Left renal cortex interstitium (tissue), 4 donors: ENCODE results near the gene MRPS16. TPM values are rescaled to one million over a fixed set of nuclear protein-coding genes. Genes with fewer than 3 reads are reported as not detected.

ENCODE experiments used
- DNase-seq, 4 donors: peaks; one replicate each; pipeline ENCODE4 v3.0.0-alpha.2; 2013; ENCODE audit warnings: low read depth in 4 of 4, low spot score in 2 of 4, missing footprints in 1 of 4
- polyA plus RNA-seq, 4 donors: library from polyadenylated mRNA; unstranded; fragments of 120-200 nt; gene quantifications; one replicate each; pipeline ENCODE4 v1.2.1, GENCODE V29; 2013; ENCODE audit not compliant: insufficient read length in 4 of 4

The MRPS16 gene
- polyA plus RNA-seq, 4 donors = 77.4 to 96.8 (median 86.0) TPM

- DNase-seq = no peak
Observed at GRCh38 chr10:73244866-73245477, 7.5 kb downstream of the MRPS16 start.

GRCh38 chr10:73239908-73240307, 12.5 kb downstream of the MRPS16 start:
- no peak for DNase-seq

- no peak for DNase-seq
Observed at GRCh38 chr10:73238990-73239566, 13.4 kb downstream of the MRPS16 start.

GRCh38 chr10:73234695-73235094, 17.7 kb downstream of the MRPS16 start:
- DNase-seq = no peak

- no peak for DNase-seq
Observed at GRCh38 chr10:73233883-73234282, 18.6 kb downstream of the MRPS16 start.

GRCh38 chr10:73232887-73233286, 19.6 kb downstream of the MRPS16 start:
- DNase-seq = no peak

- DNase-seq = no peak
Observed at GRCh38 chr10:73229567-73229966, 22.9 kb downstream of the MRPS16 start.

- DNase-seq = no peak
Observed at GRCh38 chr10:73228247-73228646, 24.2 kb downstream of the MRPS16 start.

- no peak for DNase-seq
Observed at GRCh38 chr10:73226663-73227062, 25.8 kb downstream of the MRPS16 start.

GRCh38 chr10:73225518-73225917, 26.9 kb downstream of the MRPS16 start:
- no peak for DNase-seq

- no peak for DNase-seq
Observed at GRCh38 chr10:73220989-73221388, 31.5 kb downstream of the MRPS16 start.

GRCh38 chr10:73219384-73219783, 33.1 kb downstream of the MRPS16 start:
- no peak for DNase-seq

- no peak for DNase-seq
Observed at GRCh38 chr10:73218431-73219191, 33.8 kb downstream of the MRPS16 start.

- DNase-seq = no peak
Observed at GRCh38 chr10:73217628-73218027, 34.8 kb downstream of the MRPS16 start.

GRCh38 chr10:73215749-73216148, 36.7 kb downstream of the MRPS16 start:
- DNase-seq = no peak

GRCh38 chr10:73211106-73211811, 41.2 kb downstream of the MRPS16 start:
- DNase-seq = no peak

GRCh38 chr10:73210395-73211105, 41.9 kb downstream of the MRPS16 start:
- no peak for DNase-seq

- no peak for DNase-seq
Observed at GRCh38 chr10:73209705-73210104, 42.7 kb downstream of the MRPS16 start.

- DNase-seq = no peak
Observed at GRCh38 chr10:73207883-73208282, 44.6 kb downstream of the MRPS16 start.

GRCh38 chr10:73206385-73206784, 46.1 kb downstream of the MRPS16 start:
- no peak for DNase-seq

GRCh38 chr10:73205890-73206289, 46.6 kb downstream of the MRPS16 start:
- DNase-seq = no peak
